ENCODE measurements around the gene CER1. TPM values are rescaled to one million over a fixed set of nuclear protein-coding genes. Genes with fewer than 3 reads are reported as not detected.

CER1 gene
- total and polyA plus RNA-seq, 2 of the 8 experiments (the other 6 are each of a cell fraction or from before 2014, with no cell fraction given) = 0.26 to 3.4 TPM

GRCh38 chr9:14687042-14687719, 35.4 kb downstream of the CER1 start:
- H3K4ac ChIP-seq (replicated peaks; ENCODE audit: insufficient read length, low read depth, low read length) = no peak overlapping the region
- H3K23ac ChIP-seq (ENCODE audit: insufficient read length) = no peak overlapping the region
- H4K8ac ChIP-seq (ENCODE audit: extremely low read depth, insufficient read depth, low read length) = no peak overlapping the region
- H2AK5ac ChIP-seq (ENCODE audit: low read depth, low read length) = no peak overlapping the region
- no peak overlapping the region for H3K56ac ChIP-seq (replicated peaks; ENCODE audit: insufficient read length, low read depth, low read length)
- no peak overlapping the region for H3K14ac ChIP-seq (ENCODE audit: insufficient read length)
- H3K4me1 ChIP-seq (replicated peaks in 1 of 4; ENCODE audit: control insufficient read depth in 3 of 4, insufficient read depth in 4 of 4, low read length in 3 of 4) = no peaks in the 10 kb centered on the region
- FAIRE-seq = no peak
- no peak overlapping the region for H4K5ac ChIP-seq (ENCODE audit: insufficient read length, low read depth, low read length)
- H2BK120ac ChIP-seq (replicated peaks; ENCODE audit: low read depth, low read length) = no peak overlapping the region
- no peak overlapping the region for H3K27ac ChIP-seq (ENCODE audit: low read depth, low read length)
- H3K27me3 ChIP-seq (replicated peaks in 1 of 4; ENCODE audit: control insufficient read depth in 3 of 4, extremely low read depth in 1 of 4, insufficient read depth in 3 of 4, low read length in 3 of 4) = no peaks in the 10 kb centered on the region
- no peak overlapping the region for H2BK15ac ChIP-seq (ENCODE audit: low read length)
- H3K4me2 ChIP-seq (ENCODE audit: insufficient read depth in 1 of 2, low read depth in 2 of 2, low read length in 2 of 2) = no peak overlapping the region
- no peaks in the 10 kb centered on the region for H4K20me1 ChIP-seq (replicated peaks in 1 of 2; ENCODE audit: control insufficient read depth in 1 of 2, insufficient read depth in 2 of 2, low read length in 2 of 2)
- H2BK5ac ChIP-seq (ENCODE audit: low read depth, low read length) = no peak overlapping the region
- no peaks in the 10 kb centered on the region for H3K23me2 ChIP-seq (ENCODE audit: low read depth, low read length)
- no peak overlapping the region for H3K4me3 ChIP-seq (ENCODE audit: extremely low read depth in 1 of 4, insufficient read depth in 2 of 4, low read depth in 3 of 4, low read length in 4 of 4)
- no peak for DNase-seq (ENCODE audit: low read depth in 1 of 2, low spot score in 2 of 2)
- no peaks in the 10 kb centered on the region for H3K9me3 ChIP-seq (ENCODE audit: insufficient read depth in 2 of 2, low read depth in 1 of 2, low read length in 1 of 2)
- no peak overlapping the region for H3K18ac ChIP-seq (ENCODE audit: extremely low read depth, low read length)
- 94% methylated on average over 12 of the region's 12 CpGs; no CpG with 5 or more reads in 1 of the 2 experiments for WGBS, 2 experiments (ENCODE audit: extremely low coverage in 1 of 2, insufficient coverage in 1 of 2, insufficient read length in 1 of 2, insufficient replicate concordance in 2 of 2, low coverage in 1 of 2, low lambda C conversion rate in 2 of 2, missing lambda C conversion rate in 1 of 2)
- POLR2A ChIA-PET (ENCODE audit: partially characterized antibody) = no interaction called here
- H3K9ac ChIP-seq (replicated peaks in 1 of 4; ENCODE audit: extremely low read depth in 1 of 4, low read depth in 3 of 4, low read length in 3 of 4) = no peak overlapping the region
- no peak for TF ChIP-seq SIN3A (conservative IDR thresholded peaks at IDR 0.05 in 1 of 2, IDR thresholded peaks at IDR 0.05 in 1 of 2; ENCODE audit: low read depth in 1 of 2, low read length in 2 of 2)
- no peak for TF ChIP-seq CEBPB (IDR thresholded peaks at IDR 0.05; ENCODE audit: low read depth, low read length)
- TF ChIP-seq RXRA (IDR thresholded peaks at IDR 0.05; ENCODE audit: insufficient read depth, low read depth, low read length) = no peak
- H2BK12ac ChIP-seq (ENCODE audit: low read depth, low read length) = no peak overlapping the region
- no peak overlapping the region for H2BK20ac ChIP-seq (ENCODE audit: low read length)
- H2AFZ ChIP-seq (ENCODE audit: low read length) = no peak overlapping the region
- H3K79me1 ChIP-seq (ENCODE audit: low read depth, low read length) = no peaks in the 10 kb centered on the region
- H3K36me3 ChIP-seq (ENCODE audit: control insufficient read depth in 2 of 4, insufficient read depth in 4 of 4, low read length in 3 of 4) = peaks cover 0 to 12% (median 6%) of the 10 kb centered on the region in 4 experiments; a peak in 3 of 8 replicates
- H4K91ac ChIP-seq (replicated peaks; ENCODE audit: insufficient read length, low read length) = no peak overlapping the region
- peaks cover 0 to 15% of the 10 kb centered on the region in 2 experiments; a peak in 2 of 4 replicates for H3K79me2 ChIP-seq (ENCODE audit: control insufficient read depth in 1 of 2, insufficient read depth in 2 of 2, low read length in 2 of 2)
- CTCF ChIA-PET (ENCODE audit: partially characterized antibody) = interaction anchor here (0.6 to 1.8 kb wide), 3 partner anchors 26 to 1699 kb away, joined by 3 to 7 read pairs (median 3); no protein-coding TSS in a partner anchor
